GM19395 (cell line): ENCODE results near the gene IL31RA.
"Not testable (repeated sequence)": the region's sequence is repeated elsewhere in the genome, so short reads cannot be mapped to it uniquely, and the experiment has no call there.

ENCODE experiments used
- ATAC-seq: cut with Tn5 transposase; IDR thresholded peaks from one replicate; pipeline ENCODE4 v1.9.1; 2021; ENCODE audit warnings: mild to moderate bottlenecking, moderate library complexity; ENCODE audit not compliant: unreplicated experiment

Gene IL31RA

GRCh38 chr5:55923865-55924500 lies 72.8 kb downstream of the IL31RA start:
- no peak for ATAC-seq

DNA sequence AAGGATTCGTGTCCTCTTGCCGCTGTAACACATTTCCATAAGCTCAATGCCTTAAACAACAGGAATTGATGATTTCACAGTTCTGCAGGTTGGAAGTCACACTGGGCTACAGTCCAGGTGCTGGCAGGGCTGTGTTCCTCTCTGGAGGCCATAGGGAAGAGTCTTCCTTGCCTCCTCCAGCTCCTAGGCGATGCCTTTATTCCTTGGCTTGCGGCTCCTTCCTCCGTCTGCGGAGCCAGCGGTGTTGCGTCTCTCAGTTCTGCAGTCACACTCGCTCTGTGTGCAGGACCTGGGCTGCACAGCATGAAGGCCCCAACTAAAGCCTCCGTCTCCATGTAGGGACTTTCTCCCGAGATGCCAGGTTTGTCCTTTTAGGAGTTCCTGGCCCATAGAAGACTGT lies 73.6 kb downstream of the IL31RA start:
- no peak for ATAC-seq

- no peak for ATAC-seq
Observed at GRCh38 chr5:55925181-55925580, 74.0 kb downstream of the IL31RA start.

GRCh38 chr5:55925712-55926111 lies 74.6 kb downstream of the IL31RA start:
- no peak for ATAC-seq

GRCh38 chr5:55926476-55926875 lies 75.3 kb downstream of the IL31RA start:
- ATAC-seq = no peak

- ATAC-seq = no peak
Observed at GRCh38 chr5:55927861-55928655, 76.9 kb downstream of the IL31RA start.

GRCh38 chr5:55929020-55929799 lies 78.1 kb downstream of the IL31RA start:
- no peak for ATAC-seq

- no peak for ATAC-seq
Observed at GRCh38 chr5:55932700-55933099, 81.5 kb downstream of the IL31RA start.

- ATAC-seq = no peak
Observed at GRCh38 chr5:55933377-55934114, 82.4 kb downstream of the IL31RA start.

- ATAC-seq = no peak
Observed at GRCh38 chr5:55934115-55934613, 83.0 kb downstream of the IL31RA start.

GRCh38 chr5:55934720-55935119 lies 83.6 kb downstream of the IL31RA start:
- ATAC-seq = no peak

- no peak for ATAC-seq
Observed at GRCh38 chr5:55935371-55935770, 84.2 kb downstream of the IL31RA start.

- ATAC-seq = peak; percentile 81
Observed at GRCh38 chr5:55936100-55936693, 85.0 kb downstream of the IL31RA start.

DNA sequence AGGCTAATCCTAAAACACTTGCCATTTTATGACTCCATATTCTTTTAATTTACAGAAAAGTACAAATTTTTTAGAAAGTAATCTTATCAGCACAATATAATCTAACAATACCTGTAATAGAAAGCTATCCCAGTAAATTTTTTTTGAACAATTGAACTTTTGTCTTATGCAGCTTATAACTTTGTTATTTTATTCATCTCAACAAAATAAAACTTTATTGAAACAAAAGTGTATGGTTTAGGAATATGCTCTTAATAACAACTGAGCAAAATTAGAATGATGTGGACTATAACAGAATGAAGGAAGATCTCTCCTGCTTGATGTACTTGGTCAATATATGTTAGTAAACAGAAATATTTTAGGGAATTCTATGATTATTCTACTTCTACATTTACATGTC lies 86.4 kb downstream of the IL31RA start:
- not testable (repeated sequence) for ATAC-seq

DNA sequence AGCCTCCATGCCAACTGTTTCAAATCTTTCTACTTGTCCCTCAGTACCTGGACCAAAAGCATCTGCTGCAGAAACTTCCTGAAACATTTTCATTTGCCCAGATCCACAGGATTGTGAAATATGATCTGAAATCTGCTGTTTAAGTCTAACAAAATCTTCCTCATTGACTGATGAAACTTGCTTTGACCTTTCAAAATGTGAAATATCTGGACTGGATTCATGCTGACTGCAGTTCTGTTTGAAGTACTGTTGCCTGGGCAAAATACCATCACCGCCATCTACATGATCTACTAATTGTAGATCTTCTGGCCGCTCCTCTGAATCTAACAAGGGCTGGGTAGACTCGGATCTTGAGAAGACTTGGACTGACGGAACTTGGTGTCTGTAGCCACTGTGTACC lies 90.0 kb downstream of the IL31RA start:
- ATAC-seq = not testable (repeated sequence)

- no peak for ATAC-seq
Observed at GRCh38 chr5:55959208-55959607, 108.1 kb downstream of the IL31RA start.

- no peak for ATAC-seq
Observed at GRCh38 chr5:55960779-55961178, 109.6 kb downstream of the IL31RA start.

DNA sequence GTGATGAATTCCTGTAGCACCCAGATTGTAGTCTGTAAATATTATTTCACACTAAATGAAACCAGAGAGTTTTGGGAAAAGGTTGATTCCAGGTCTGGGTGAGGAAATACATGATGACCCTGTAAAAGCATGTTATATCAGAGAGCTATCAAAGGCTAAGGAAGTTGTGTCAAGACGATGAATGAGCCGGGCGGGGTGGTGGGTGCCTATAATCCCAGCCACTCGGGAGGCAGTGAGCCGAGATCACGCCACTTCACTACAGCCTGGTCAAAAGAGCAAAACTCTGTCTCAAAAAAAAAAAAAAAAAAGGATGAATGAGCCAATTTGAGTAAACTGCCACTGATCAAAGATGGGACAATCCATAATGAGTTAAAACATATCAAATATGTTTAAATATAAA lies 114.4 kb downstream of the IL31RA start:
- no peak for ATAC-seq

GRCh38 chr5:55966284-55966683 lies 115.1 kb downstream of the IL31RA start:
- ATAC-seq = no peak

DNA sequence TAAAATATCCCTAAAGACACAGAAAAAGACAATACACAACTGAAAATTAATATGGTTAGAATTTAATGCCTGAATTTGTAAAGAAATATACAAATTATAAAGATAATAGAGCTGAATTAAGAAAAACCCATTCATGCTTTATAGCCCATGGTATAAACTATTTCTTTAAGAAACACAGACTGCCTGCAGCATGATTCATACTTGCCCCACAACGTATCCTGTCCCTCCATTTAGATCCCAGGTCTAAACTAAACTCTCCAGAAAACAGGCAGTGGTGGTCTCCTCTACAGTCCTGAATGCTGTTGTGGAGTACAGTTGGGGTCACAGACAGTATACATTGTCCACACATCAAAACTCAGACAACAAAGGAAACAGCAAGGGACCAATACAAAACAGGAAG lies 118.8 kb downstream of the IL31RA start:
- no peak for ATAC-seq
